Measurements from ENCODE around the gene APBA2. TPM values are rescaled to one million over a fixed set of nuclear protein-coding genes. Genes with fewer than 3 reads are reported as not detected.
"Not testable (repeated sequence)": the region's sequence is repeated elsewhere in the genome, so short reads cannot be mapped to it uniquely, and the experiment has no call there.

APBA2 gene
- total and polyA plus RNA-seq, 10 donors, result 5.8 to 33.8 (median 18.3) TPM

DNA sequence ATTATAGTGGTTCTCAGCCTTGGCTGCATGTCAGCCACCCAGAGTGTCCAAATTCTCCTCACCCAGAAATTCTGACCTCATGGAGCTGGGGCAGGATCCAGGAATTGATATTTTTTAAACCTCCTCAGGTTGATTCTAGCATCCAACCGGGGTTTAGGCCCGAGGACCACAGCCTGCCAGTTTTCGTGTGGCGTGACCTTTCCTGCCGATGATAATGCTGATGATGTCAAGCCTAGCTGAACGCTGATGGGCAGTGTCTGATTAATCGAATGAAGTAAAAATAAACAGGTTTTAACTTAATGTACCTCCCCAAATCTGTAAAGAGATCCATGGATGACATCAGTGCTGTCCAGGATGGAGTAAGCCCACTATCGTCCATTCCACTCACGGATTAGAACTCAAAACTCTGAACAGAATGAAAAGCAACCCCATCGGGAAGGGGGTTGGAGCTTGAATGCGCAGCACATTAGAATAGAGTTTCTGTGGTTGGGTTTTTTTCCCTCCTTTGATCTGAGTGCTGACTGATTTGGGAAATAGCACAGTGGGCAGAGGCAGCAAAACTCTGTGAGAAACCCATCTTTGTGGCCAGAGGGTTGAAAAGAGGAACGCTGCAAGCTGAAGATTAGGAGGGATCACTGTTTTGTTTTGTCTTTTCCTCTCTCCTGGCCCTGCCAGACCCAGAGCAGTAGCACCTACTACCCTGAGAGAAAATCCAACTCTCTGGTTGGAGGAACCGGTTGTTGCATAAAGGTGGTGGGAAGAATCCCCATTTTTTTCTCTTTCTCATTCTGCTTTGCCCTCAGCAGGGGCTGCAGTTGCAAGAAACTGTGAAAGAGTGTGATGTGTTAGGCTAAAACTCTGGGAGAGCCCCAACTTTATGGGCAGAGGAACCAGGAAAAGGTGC is 153.9 kb downstream of the APBA2 start:
- no peaks in the 10 kb centered on the region for H3K27me3 ChIP-seq (replicated peaks in 1 of 7)
- 64 to 74% (median 70%) methylated on average over 13 of the region's 13 CpGs for WGBS, 5 donors
- H3K4me3 ChIP-seq, result no peak overlapping the region
- TF ChIP-seq POLR2A (IDR thresholded peaks at IDR 0.05) (no peak), POLR2AphosphoS5 (IDR thresholded peaks at IDR 0.05) (no peak), CTCF (IDR thresholded peaks at IDR 0.05 in 8 of 11, conservative IDR thresholded peaks at IDR 0.05 in 3 of 11) (no peak)
- no peak for DNase-seq
- intact Hi-C loops (cut with DNase I; ENCODE audit: low total_unique reads), result no loop called here
- H3K36me3 ChIP-seq, result no peaks in the 10 kb centered on the region
- no peaks in the 10 kb centered on the region for H3K9me3 ChIP-seq
- H3K4me1 ChIP-seq, result peaks cover 0 to 26% (median 5%) of the 10 kb centered on the region in 6 donors
- peak overlapping the region in 2 of 8 donors; percentile 5 to 57 for H3K27ac ChIP-seq

DNA sequence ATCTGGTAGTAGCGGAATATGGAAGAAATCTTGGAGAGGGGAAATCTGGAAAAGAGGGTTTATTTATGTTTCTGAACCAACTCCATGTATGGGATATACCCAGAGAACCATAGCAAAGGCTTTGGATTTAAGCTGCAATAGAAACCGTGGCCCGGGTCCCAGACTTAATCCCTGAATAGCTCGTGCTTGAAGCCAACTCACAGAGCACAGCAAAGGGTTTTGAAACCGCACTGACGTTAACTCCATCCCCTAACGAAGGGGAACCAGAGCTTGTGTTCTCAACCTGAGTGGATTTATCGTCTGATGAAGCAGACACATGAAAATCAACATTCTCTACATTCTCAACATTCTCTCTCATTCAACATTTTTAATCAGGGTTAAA is 154.6 kb downstream of the APBA2 start:
- 75 to 86% (median 76%) methylated on average over 8 of the region's 8 CpGs for WGBS, 5 donors
- Histone ChIP-seq H3K36me3 (no peaks in the 10 kb centered on the region), H3K9me3 (no peaks in the 10 kb centered on the region), H3K27me3 (replicated peaks in 1 of 7) (no peaks in the 10 kb centered on the region), H3K4me1 (peaks cover 0 to 26% (median 5%) of the 10 kb centered on the region in 6 donors), H3K4me3 (no peak overlapping the region), H3K27ac (peak overlapping the region in 1 of 8 donors; percentile 57)
- intact Hi-C loops (cut with DNase I; ENCODE audit: low total_unique reads), result no loop called here
- DNase-seq, result no peak
- TF ChIP-seq CTCF (IDR thresholded peaks at IDR 0.05 in 8 of 11, conservative IDR thresholded peaks at IDR 0.05 in 3 of 11) (no peak), POLR2AphosphoS5 (IDR thresholded peaks at IDR 0.05) (no peak), POLR2A (IDR thresholded peaks at IDR 0.05) (no peak)

GRCh38 chr15:29043736-29044502 is 158.1 kb downstream of the APBA2 start:
- H3K36me3 ChIP-seq, result no peaks in the 10 kb centered on the region
- DNase-seq, result peak; percentile 17
- H3K4me3 ChIP-seq, result no peak overlapping the region
- no peak for TF ChIP-seq CTCF (IDR thresholded peaks at IDR 0.05 in 8 of 11, conservative IDR thresholded peaks at IDR 0.05 in 3 of 11)
- no peak for TF ChIP-seq POLR2A (IDR thresholded peaks at IDR 0.05)
- TF ChIP-seq POLR2AphosphoS5 (IDR thresholded peaks at IDR 0.05), result no peak
- 85 to 92% (median 90%) methylated on average over 9 of the region's 9 CpGs for WGBS, 5 donors
- peaks cover 0 to 13% (median 0%) of the 10 kb centered on the region in 6 donors for H3K4me1 ChIP-seq
- no peak overlapping the region for H3K27ac ChIP-seq
- intact Hi-C loops (cut with DNase I; ENCODE audit: low total_unique reads), result no loop called here
- no peaks in the 10 kb centered on the region for H3K9me3 ChIP-seq
- H3K27me3 ChIP-seq (replicated peaks in 1 of 7), result no peaks in the 10 kb centered on the region

GRCh38 chr15:29044503-29044901 is 158.7 kb downstream of the APBA2 start:
- intact Hi-C loops (cut with DNase I; ENCODE audit: low total_unique reads), result no loop called here
- WGBS, 5 donors, result 84 to 100% (median 86%) methylated on average over 1 of the region's 1 CpG
- Histone ChIP-seq H3K27ac (no peak overlapping the region), H3K4me3 (no peak overlapping the region), H3K4me1 (peaks cover 0 to 9% (median 0%) of the 10 kb centered on the region in 6 donors), H3K36me3 (no peaks in the 10 kb centered on the region), H3K9me3 (no peaks in the 10 kb centered on the region), H3K27me3 (replicated peaks in 1 of 7) (no peaks in the 10 kb centered on the region)
- TF ChIP-seq POLR2A (IDR thresholded peaks at IDR 0.05), result no peak
- no peak for TF ChIP-seq CTCF (IDR thresholded peaks at IDR 0.05 in 8 of 11, conservative IDR thresholded peaks at IDR 0.05 in 3 of 11)
- TF ChIP-seq POLR2AphosphoS5 (IDR thresholded peaks at IDR 0.05), result no peak
- peak; percentile 12 for DNase-seq

GRCh38 chr15:29045161-29045560 is 159.4 kb downstream of the APBA2 start:
- H3K36me3 ChIP-seq; H3K27ac ChIP-seq; H3K27me3 ChIP-seq (replicated peaks in 1 of 7); intact Hi-C loops (cut with DNase I; ENCODE audit: low total_unique reads); DNase-seq; H3K4me3 ChIP-seq; H3K4me1 ChIP-seq; H3K9me3 ChIP-seq: not testable (repeated sequence)
- 78 to 98% (median 92%) methylated on average over 7 of the region's 7 CpGs for WGBS, 5 donors
